CD14-positive monocyte (primary cell): ENCODE data around the gene RFC2. TPM values are rescaled to one million over a fixed set of nuclear protein-coding genes. Genes with fewer than 3 reads are reported as not detected.
"Not testable (repeated sequence)": the region's sequence is repeated elsewhere in the genome, so short reads cannot be mapped to it uniquely, and the experiment has no call there.

Source experiments
- DNase-seq, 3 donors: peaks; one replicate each; pipeline ENCODE4 v3.0.0-alpha.2; 2011 to 2022
- H2AFZ ChIP-seq: 2 replicates; pipeline ENCODE4 v1.6.0; 2012; ENCODE audit warnings: mild to moderate bottlenecking, low read depth, low read length, inconsistent platforms; ENCODE audit not compliant: insufficient read depth, poor library complexity, severe bottlenecking
- H3K27ac ChIP-seq, 2 donors: 1 replicate in 1 of 2; 2 replicates in 1 of 2; pipeline ENCODE4 v1.5.1; 2012 to 2013; ENCODE audit warnings: low read length in 2 of 2, control low read depth in 1 of 2, inconsistent platforms in 1 of 2, low read depth in 1 of 2, mild to moderate bottlenecking in 1 of 2
- H3K27me3 ChIP-seq, 2 donors: one replicate each; pipeline versions ENCODE4 v1.6.0 to v1.6.1; 2011 to 2013; ENCODE audit warnings: low read length in 2 of 2; ENCODE audit not compliant: control insufficient read depth in 2 of 2, insufficient read depth in 2 of 2
- H3K36me3 ChIP-seq, 2 donors: replicated peaks in 1 of 2; 1 replicate in 1 of 2; 2 replicates in 1 of 2; pipeline versions ENCODE4 v1.5.1 to v1.6.1; 2012 to 2013; ENCODE audit warnings: low read length in 2 of 2, control low read depth in 1 of 2, inconsistent platforms in 1 of 2, mild to moderate bottlenecking in 1 of 2; ENCODE audit not compliant: insufficient read depth in 2 of 2, control insufficient read depth in 1 of 2
- H3K4me1 ChIP-seq, 2 donors: 1 replicate in 1 of 2; 2 replicates in 1 of 2; pipeline versions ENCODE4 v1.5.1 to v1.6.1; 2012 to 2013; ENCODE audit warnings: low read length in 2 of 2, control low read depth in 1 of 2, inconsistent platforms in 1 of 2, mild to moderate bottlenecking in 1 of 2, moderate library complexity in 1 of 2; ENCODE audit not compliant: insufficient read depth in 2 of 2, control insufficient read depth in 1 of 2
- H3K4me2 ChIP-seq: replicated peaks from 2 replicates; pipeline ENCODE3; 2012; ENCODE audit warnings: low read length, moderate library complexity, mild to moderate bottlenecking; ENCODE audit not compliant: poor library complexity, severe bottlenecking; ENCODE audit errors: extremely low read depth
- H3K4me3 ChIP-seq, 3 experiments: fragments of 200-600 bp in 1 of 3; sonication (generic) in 1 of 3; replicated peaks in 1 of 3; 1 replicate in 2 of 3; 2 replicates in 1 of 3; pipeline ENCODE4 v1.5.1; 2011 to 2013; ENCODE audit warnings: low read length in 3 of 3, mild to moderate bottlenecking in 3 of 3, control low read depth in 2 of 3, low read depth in 2 of 3, inconsistent platforms in 1 of 3, moderate library complexity in 1 of 3
- H3K79me2 ChIP-seq: 2 replicates; pipeline ENCODE4 v1.6.0; 2012; ENCODE audit warnings: mild to moderate bottlenecking, control low read depth, inconsistent platforms, low read length, moderate library complexity; ENCODE audit not compliant: insufficient read depth
- H3K9ac ChIP-seq: 2 replicates; pipeline ENCODE4 v1.6.0; 2017; ENCODE audit warnings: low read length, mild to moderate bottlenecking; ENCODE audit not compliant: insufficient read depth, poor library complexity, severe bottlenecking
- H3K9me3 ChIP-seq, 2 donors: replicated peaks in 1 of 2; 1 replicate in 1 of 2; 2 replicates in 1 of 2; pipeline versions ENCODE4 v1.5.1 to v1.6.1; 2012 to 2013; ENCODE audit warnings: low read length in 2 of 2, control low read depth in 1 of 2; ENCODE audit not compliant: control insufficient read depth in 1 of 2, insufficient read depth in 1 of 2
- H4K20me1 ChIP-seq: 2 replicates; pipeline ENCODE4 v1.6.0; 2012; ENCODE audit warnings: mild to moderate bottlenecking, low read length, control low read depth, moderate library complexity; ENCODE audit not compliant: insufficient read depth
- H3K27ac Mint-ChIP-seq, 7 donors: one replicate each; pipeline ENCODE4 v1.8.0; 2020; ENCODE audit warnings: mild to moderate bottlenecking in 7 of 7, mixed read lengths in 7 of 7, moderate library complexity in 6 of 7, inconsistent platforms in 2 of 7
- H3K27me3 Mint-ChIP-seq, 3 donors: one replicate each; pipeline ENCODE4 v1.8.0; 2021 to 2022; ENCODE audit warnings: low read depth in 3 of 3, mild to moderate bottlenecking in 3 of 3, mixed read lengths in 3 of 3, moderate library complexity in 3 of 3, inconsistent platforms in 1 of 3
- H3K36me3 Mint-ChIP-seq, 2 donors: one replicate each; pipeline ENCODE4 v1.8.0; 2020; ENCODE audit warnings: mixed read lengths in 2 of 2, inconsistent platforms in 1 of 2, mild to moderate bottlenecking in 1 of 2
- H3K4me1 Mint-ChIP-seq: one replicate; pipeline ENCODE4 v1.8.0; 2020; ENCODE audit warnings: mild to moderate bottlenecking, mixed read lengths
- H3K4me3 Mint-ChIP-seq, 2 donors: one replicate each; pipeline ENCODE4 v1.8.0; 2020; ENCODE audit warnings: mild to moderate bottlenecking in 2 of 2, mixed read lengths in 2 of 2, moderate library complexity in 1 of 2
- H3K9me3 Mint-ChIP-seq, 7 donors: one replicate each; pipeline ENCODE4 v1.8.0; 2020 to 2022; ENCODE audit warnings: mixed read lengths in 7 of 7, mild to moderate bottlenecking in 6 of 7, moderate library complexity in 6 of 7, inconsistent platforms in 2 of 7
- WGBS: methylation state at CpG from one replicate; pipeline ENCODE4 v1.1.5; 2013; ENCODE audit warnings: missing lambda C conversion rate; ENCODE audit not compliant: insufficient coverage; 5-methylcytosine and 5-hydroxymethylcytosine counted together
- intact Hi-C, 2 donors: fragments of 100-400 bp; cut with micrococcal nuclease; formaldehyde crosslinking; loops; one replicate each; pipeline versions ENCODE4 v1.15.0 to v1.15.1; 2023
- polyA plus RNA-seq, 3 donors: library from polyadenylated mRNA; depleted of rRNA in 1 of 3; unstranded in 2 of 3; stranded (reverse) in 1 of 3; fragments of 300-500 nt in 2 of 3; fragments of >200 nt in 1 of 3; fragmentation: Illumina TruSeq in 2 of 3; gene quantifications; 1 replicate in 2 of 3; 2 replicates in 1 of 3; pipeline ENCODE4 v1.2.3, GENCODE V29; 2012 to 2021
- TF ChIP-seq, protein P1 (sequence below): fragments of 200-600 bp; IDR thresholded peaks from one replicate; pipeline ENCODE4 v1.8.0; 2022; ENCODE audit warnings: antibody characterized with exemption, mild to moderate bottlenecking

The RFC2 gene
- polyA plus RNA-seq, 3 donors, result 12.8 to 42.1 (median 33.5) TPM

DNA sequence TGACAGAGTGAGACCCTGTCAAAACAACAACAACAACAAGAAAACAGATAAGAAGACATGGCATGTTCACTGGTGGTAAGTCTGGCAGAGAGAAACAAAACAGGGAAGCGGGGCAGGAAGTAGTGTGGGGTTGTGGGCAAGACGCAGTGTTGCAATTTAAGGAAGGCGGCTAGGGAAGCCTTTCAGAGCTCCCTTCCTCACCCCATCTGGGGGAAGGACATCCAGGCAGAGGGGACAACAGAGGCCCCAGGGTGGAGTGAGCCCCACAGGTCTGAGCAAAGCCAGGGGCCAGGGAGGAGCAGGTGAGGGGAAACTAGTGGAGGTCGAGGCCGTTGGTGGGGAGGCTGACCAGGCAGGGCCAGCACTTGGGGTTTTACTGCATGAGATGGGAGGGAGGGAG, 27.6 kb downstream of the RFC2 start:
- TF ChIP-seq, protein P1, sequence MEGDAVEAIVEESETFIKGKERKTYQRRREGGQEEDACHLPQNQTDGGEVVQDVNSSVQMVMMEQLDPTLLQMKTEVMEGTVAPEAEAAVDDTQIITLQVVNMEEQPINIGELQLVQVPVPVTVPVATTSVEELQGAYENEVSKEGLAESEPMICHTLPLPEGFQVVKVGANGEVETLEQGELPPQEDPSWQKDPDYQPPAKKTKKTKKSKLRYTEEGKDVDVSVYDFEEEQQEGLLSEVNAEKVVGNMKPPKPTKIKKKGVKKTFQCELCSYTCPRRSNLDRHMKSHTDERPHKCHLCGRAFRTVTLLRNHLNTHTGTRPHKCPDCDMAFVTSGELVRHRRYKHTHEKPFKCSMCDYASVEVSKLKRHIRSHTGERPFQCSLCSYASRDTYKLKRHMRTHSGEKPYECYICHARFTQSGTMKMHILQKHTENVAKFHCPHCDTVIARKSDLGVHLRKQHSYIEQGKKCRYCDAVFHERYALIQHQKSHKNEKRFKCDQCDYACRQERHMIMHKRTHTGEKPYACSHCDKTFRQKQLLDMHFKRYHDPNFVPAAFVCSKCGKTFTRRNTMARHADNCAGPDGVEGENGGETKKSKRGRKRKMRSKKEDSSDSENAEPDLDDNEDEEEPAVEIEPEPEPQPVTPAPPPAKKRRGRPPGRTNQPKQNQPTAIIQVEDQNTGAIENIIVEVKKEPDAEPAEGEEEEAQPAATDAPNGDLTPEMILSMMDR, result no peak
- Histone ChIP-seq H3K9me3 (no peaks in the 10 kb centered on the region), H3K9ac (peak overlapping the region; percentile 27), H3K4me3 (peak overlapping the region in 1 of 3 experiments; percentile 62), H3K27ac (peak overlapping the region; percentile 31 to 80), H3K27me3 (no peaks in the 10 kb centered on the region), H3K79me2 (peaks cover 28% of the 10 kb centered on the region), H3K4me1 (peaks cover 81 to 93% of the 10 kb centered on the region in 2 donors), H4K20me1 (peaks cover 12% of the 10 kb centered on the region), H2AFZ (no peak overlapping the region), H3K4me2 (peak overlapping the region; percentile 69), H3K36me3 (peaks cover 34 to 44% of the 10 kb centered on the region in 2 donors)
- H3K36me3 Mint-ChIP-seq, result peaks cover 37 to 73% of the 10 kb centered on the region in 2 donors
- peak; percentile 71 to 88 (median 85) for DNase-seq
- H3K4me3 Mint-ChIP-seq, result peak overlapping the region; percentile 66 to 81
- peaks cover 0 to 2% (median 0%) of the 10 kb centered on the region in 3 donors for H3K27me3 Mint-ChIP-seq
- intact Hi-C loops, result no loop called here
- H3K27ac Mint-ChIP-seq, result peak overlapping the region; percentile 84 to 98 (median 92)
- H3K4me1 Mint-ChIP-seq, result peaks cover 82% of the 10 kb centered on the region
- peaks cover 0 to 6% (median 0%) of the 10 kb centered on the region in 7 donors for H3K9me3 Mint-ChIP-seq
- 0% methylated on average over 2 of the region's 5 CpGs for WGBS

DNA sequence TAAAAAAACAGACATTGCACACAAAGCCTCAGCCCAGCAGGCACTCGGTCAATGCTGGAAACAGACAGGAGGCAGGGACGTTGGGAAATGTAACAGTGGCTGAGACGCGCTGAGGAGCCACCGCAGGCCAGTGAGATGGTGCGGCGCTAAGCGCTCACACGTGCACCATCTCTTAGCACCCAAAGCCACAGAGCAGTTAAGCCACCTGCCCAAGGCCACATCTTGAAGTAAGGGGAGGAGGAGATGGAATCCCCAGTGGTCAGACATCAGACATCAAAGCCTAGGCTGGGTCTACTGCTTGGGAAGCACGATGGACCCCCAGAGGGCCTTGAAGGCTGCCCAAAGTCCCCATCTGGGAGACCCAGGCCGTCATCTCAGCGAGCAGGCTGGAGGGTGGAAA, 28.8 kb downstream of the RFC2 start:
- H3K27me3 ChIP-seq, result no peaks in the 10 kb centered on the region
- peaks cover 0 to 5% (median 0%) of the 10 kb centered on the region in 7 donors for H3K9me3 Mint-ChIP-seq
- H3K4me3 ChIP-seq, result peak overlapping the region in 1 of 3 experiments; percentile 25
- H2AFZ ChIP-seq, result no peak overlapping the region
- TF ChIP-seq, protein P1, result no peak
- DNase-seq, result no peak
- H3K4me1 Mint-ChIP-seq, result peaks cover 73% of the 10 kb centered on the region
- peak overlapping the region; percentile 31 to 80 for H3K27ac ChIP-seq
- peaks cover 43 to 56% of the 10 kb centered on the region in 2 donors for H3K36me3 ChIP-seq
- intact Hi-C loops, result no loop called here
- no peak overlapping the region for H3K4me3 Mint-ChIP-seq
- peaks cover 18% of the 10 kb centered on the region for H4K20me1 ChIP-seq
- no peaks in the 10 kb centered on the region for H3K9me3 ChIP-seq
- H3K36me3 Mint-ChIP-seq, result peaks cover 40 to 76% of the 10 kb centered on the region in 2 donors
- H3K27me3 Mint-ChIP-seq, result peaks cover 0 to 2% (median 0%) of the 10 kb centered on the region in 3 donors
- peak overlapping the region; percentile 58 to 95 (median 84) for H3K27ac Mint-ChIP-seq
- H3K79me2 ChIP-seq, result peaks cover 37% of the 10 kb centered on the region
- 34% methylated on average over 7 of the region's 12 CpGs for WGBS
- H3K4me2 ChIP-seq, result peak overlapping the region; percentile 69
- no peak overlapping the region for H3K9ac ChIP-seq
- H3K4me1 ChIP-seq, result peaks cover 71 to 89% of the 10 kb centered on the region in 2 donors

- H3K4me3 ChIP-seq, H3K4me3 Mint-ChIP-seq, DNase-seq, H3K27me3 ChIP-seq, H3K9ac ChIP-seq, H3K9me3 ChIP-seq, H3K4me2 ChIP-seq, intact Hi-C loops, H2AFZ ChIP-seq, H3K27me3 Mint-ChIP-seq, H3K9me3 Mint-ChIP-seq: not testable (repeated sequence)
- Histone ChIP-seq H3K79me2 (peaks cover 42% of the 10 kb centered on the region), H3K36me3 (peaks cover 48 to 61% of the 10 kb centered on the region in 2 donors), H4K20me1 (peaks cover 23% of the 10 kb centered on the region), H3K27ac (peak overlapping the region; percentile 31 to 80), H3K4me1 (peaks cover 71 to 89% of the 10 kb centered on the region in 2 donors)
- Mint-ChIP-seq H3K4me1 (peaks cover 73% of the 10 kb centered on the region), H3K27ac (peak overlapping the region; percentile 35 to 95 (median 84)), H3K36me3 (peaks cover 42 to 81% of the 10 kb centered on the region in 2 donors)
- WGBS, result 93% methylated on average over 4 of the region's 13 CpGs
Measured at GRCh38 chr7:74224907-74225306, 29.3 kb downstream of the RFC2 start.
